HCT116 (cell line): Measurements from ENCODE around the gene CD8A.

ENCODE experiments used
- CTCF ChIP-seq, 3 experiments: fragments of 200-600 bp in 1 of 3; sonication (generic) in 1 of 3; IDR thresholded peaks in 2 of 3; conservative IDR thresholded peaks in 1 of 3; 2 replicates each; pipeline ENCODE4 v1.5.1; 2012 to 2017; ENCODE audit warnings: low read depth in 2 of 3, low read length in 2 of 3, antibody characterized with exemption in 1 of 3, borderline replicate concordance in 1 of 3, control low read depth in 1 of 3, mild to moderate bottlenecking in 1 of 3, mixed read lengths in 1 of 3, mixed run types in 1 of 3, moderate library complexity in 1 of 3; ENCODE audit not compliant: insufficient read depth in 1 of 3
- RAD21 ChIP-seq: IDR thresholded peaks from 2 replicates; pipeline ENCODE4 v1.6.1; 2012; ENCODE audit warnings: low read depth, mild to moderate bottlenecking

GRCh38 chr2:86758405-86758804, 32.3 kb downstream of the CD8A start:
- TF ChIP-seq CTCF (IDR thresholded peaks at IDR 0.05 in 2 of 3, conservative IDR thresholded peaks at IDR 0.05 in 1 of 3; ENCODE audit: borderline replicate concordance in 1 of 3, insufficient read depth in 1 of 3, low read depth in 2 of 3, low read length in 2 of 3) = no peak
- no peak for TF ChIP-seq RAD21
